ACC112 (cell line): Measurements from ENCODE around the gene SMAD3.

Experiments
- H2AFZ ChIP-seq: fragments of 200-600 bp; sonication (generic); one replicate; pipeline ENCODE4 v1.6.0; 2017; ENCODE audit warnings: antibody characterized with exemption, low read length; ENCODE audit not compliant: unreplicated experiment
- H3K27ac ChIP-seq: fragments of 200-600 bp; sonication (generic); 2 replicates; pipeline ENCODE4 v1.5.1; 2014; ENCODE audit warnings: low read depth, mild to moderate bottlenecking, antibody characterized with exemption, low read length, moderate library complexity
- H3K27me3 ChIP-seq: fragments of 200-600 bp; sonication (generic); 2 replicates; pipeline ENCODE4 v1.6.1; 2014; ENCODE audit warnings: mild to moderate bottlenecking, antibody characterized with exemption, low read length, moderate library complexity, mixed read lengths; ENCODE audit not compliant: insufficient read depth
- H3K36me3 ChIP-seq: fragments of 200-600 bp; sonication (generic); 2 replicates; pipeline ENCODE4 v1.6.1; 2016; ENCODE audit warnings: mild to moderate bottlenecking, antibody characterized with exemption, low read length, moderate library complexity, mixed read lengths; ENCODE audit not compliant: insufficient read depth
- H3K4me1 ChIP-seq: fragments of 200-600 bp; sonication (generic); one replicate; pipeline ENCODE4 v1.6.1; 2016; ENCODE audit warnings: low read length, mixed read lengths; ENCODE audit not compliant: insufficient read depth, unreplicated experiment, control insufficient read depth
- H3K4me3 ChIP-seq: fragments of 200-600 bp; sonication (generic); 2 replicates; pipeline ENCODE4 v1.5.1; 2014; ENCODE audit warnings: mild to moderate bottlenecking, low read depth, low read length
- H3K79me2 ChIP-seq: fragments of 200-600 bp; sonication (generic); one replicate; pipeline ENCODE4 v1.6.0; 2016; ENCODE audit warnings: low read length; ENCODE audit not compliant: control insufficient read depth, unreplicated experiment, insufficient read depth

Gene SMAD3

DNA sequence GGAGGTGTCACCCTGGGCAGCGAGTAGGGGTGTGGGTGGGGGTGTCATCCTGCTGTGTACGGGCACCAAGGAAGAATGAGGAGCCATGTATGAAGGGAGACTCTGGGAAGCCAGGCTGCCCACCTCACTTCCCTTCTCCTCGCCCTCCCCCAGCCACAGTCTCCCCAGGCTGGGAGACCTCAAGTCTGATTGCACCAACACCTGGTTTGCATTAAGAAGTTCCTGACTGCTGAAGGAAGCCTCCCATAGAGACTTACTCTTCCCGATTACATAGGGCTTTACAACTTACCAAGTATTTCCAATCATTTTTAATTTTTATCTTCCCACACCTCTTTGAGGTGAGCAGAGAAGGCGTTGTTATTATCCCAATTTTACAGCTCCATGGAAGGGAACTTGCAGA is 29.5 kb upstream of the SMAD3 start:
- peaks cover 9% of the 10 kb centered on the region for H3K4me1 ChIP-seq
- H3K79me2 ChIP-seq, result no peaks in the 10 kb centered on the region
- no peaks in the 10 kb centered on the region for H3K36me3 ChIP-seq
- H3K4me3 ChIP-seq, result no peak overlapping the region
- no peak overlapping the region for H2AFZ ChIP-seq
- H3K27me3 ChIP-seq, result 0 out of 2 replicates have a peak, but pooled peaks cover 9% of the 10 kb centered on the region
- no peak overlapping the region for H3K27ac ChIP-seq

- Histone ChIP-seq H3K79me2 (no peaks in the 10 kb centered on the region), H3K27ac (no peak overlapping the region), H3K4me1 (peaks cover 11% of the 10 kb centered on the region), H3K36me3 (no peaks in the 10 kb centered on the region), H2AFZ (no peak overlapping the region), H3K27me3 (0 out of 2 replicates have a peak, but pooled peaks cover 9% of the 10 kb centered on the region), H3K4me3 (no peak overlapping the region)
Measured at GRCh38 chr15:67036775-67037555, 28.4 kb upstream of the SMAD3 start.

DNA sequence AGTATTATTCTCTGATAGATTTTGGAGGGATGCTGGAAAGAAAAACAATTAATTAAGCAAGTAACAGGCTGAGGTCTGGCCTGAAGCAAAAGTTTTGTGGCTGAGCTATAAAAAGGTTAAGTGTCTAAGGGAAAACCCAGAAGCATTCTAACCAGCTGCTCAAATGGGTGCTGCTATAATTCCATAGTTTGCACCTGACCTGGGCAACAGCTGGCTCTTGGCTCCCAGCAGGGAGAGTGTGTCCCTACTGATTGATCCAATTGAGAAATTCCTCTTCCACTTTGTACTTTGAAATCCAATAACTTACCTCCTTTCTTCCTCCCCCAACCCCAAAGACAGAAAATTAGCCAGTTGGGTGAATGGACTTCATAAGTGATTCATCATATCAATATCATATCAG is 27.7 kb upstream of the SMAD3 start:
- no peak overlapping the region for H3K27ac ChIP-seq
- H3K36me3 ChIP-seq, result no peaks in the 10 kb centered on the region
- H3K27me3 ChIP-seq, result 0 out of 2 replicates have a peak, but pooled peaks cover 8% of the 10 kb centered on the region
- H2AFZ ChIP-seq, result no peak overlapping the region
- H3K4me3 ChIP-seq, result no peak overlapping the region
- peaks cover 18% of the 10 kb centered on the region for H3K4me1 ChIP-seq
- H3K79me2 ChIP-seq, result no peaks in the 10 kb centered on the region

GRCh38 chr15:67038736-67039135 is 26.7 kb upstream of the SMAD3 start:
- H3K36me3 ChIP-seq, result no peaks in the 10 kb centered on the region
- H2AFZ ChIP-seq, result no peak overlapping the region
- no peaks in the 10 kb centered on the region for H3K27me3 ChIP-seq
- H3K79me2 ChIP-seq, result no peaks in the 10 kb centered on the region
- H3K4me3 ChIP-seq, result no peak overlapping the region
- no peak overlapping the region for H3K27ac ChIP-seq
- H3K4me1 ChIP-seq, result peaks cover 27% of the 10 kb centered on the region

- Histone ChIP-seq H3K4me3 (no peak overlapping the region), H3K4me1 (peaks cover 34% of the 10 kb centered on the region), H3K27me3 (no peaks in the 10 kb centered on the region), H3K27ac (no peak overlapping the region), H2AFZ (no peak overlapping the region), H3K79me2 (no peaks in the 10 kb centered on the region), H3K36me3 (no peaks in the 10 kb centered on the region)
Measured at GRCh38 chr15:67039384-67040075, 25.9 kb upstream of the SMAD3 start.

GRCh38 chr15:67040277-67040676 is 25.1 kb upstream of the SMAD3 start:
- Histone ChIP-seq H3K36me3 (no peaks in the 10 kb centered on the region), H3K27ac (no peak overlapping the region), H3K4me1 (peaks cover 36% of the 10 kb centered on the region), H3K4me3 (no peak overlapping the region), H2AFZ (no peak overlapping the region), H3K79me2 (no peaks in the 10 kb centered on the region), H3K27me3 (no peaks in the 10 kb centered on the region)

GRCh38 chr15:67042551-67043142 is 22.8 kb upstream of the SMAD3 start:
- H2AFZ ChIP-seq, result no peak overlapping the region
- no peak overlapping the region for H3K4me3 ChIP-seq
- H3K4me1 ChIP-seq, result peaks cover 41% of the 10 kb centered on the region
- no peaks in the 10 kb centered on the region for H3K79me2 ChIP-seq
- H3K27ac ChIP-seq, result no peak overlapping the region; the same call in 1 of the 2 replicates
- no peaks in the 10 kb centered on the region for H3K36me3 ChIP-seq
- no peaks in the 10 kb centered on the region for H3K27me3 ChIP-seq

- Histone ChIP-seq H3K4me3 (no peak overlapping the region), H3K4me1 (peaks cover 53% of the 10 kb centered on the region), H3K27ac (no peak overlapping the region; the same call in 1 of the 2 replicates), H3K27me3 (no peaks in the 10 kb centered on the region), H2AFZ (no peak overlapping the region), H3K36me3 (no peaks in the 10 kb centered on the region), H3K79me2 (no peaks in the 10 kb centered on the region)
Measured at GRCh38 chr15:67043939-67044771, 21.2 kb upstream of the SMAD3 start.

DNA sequence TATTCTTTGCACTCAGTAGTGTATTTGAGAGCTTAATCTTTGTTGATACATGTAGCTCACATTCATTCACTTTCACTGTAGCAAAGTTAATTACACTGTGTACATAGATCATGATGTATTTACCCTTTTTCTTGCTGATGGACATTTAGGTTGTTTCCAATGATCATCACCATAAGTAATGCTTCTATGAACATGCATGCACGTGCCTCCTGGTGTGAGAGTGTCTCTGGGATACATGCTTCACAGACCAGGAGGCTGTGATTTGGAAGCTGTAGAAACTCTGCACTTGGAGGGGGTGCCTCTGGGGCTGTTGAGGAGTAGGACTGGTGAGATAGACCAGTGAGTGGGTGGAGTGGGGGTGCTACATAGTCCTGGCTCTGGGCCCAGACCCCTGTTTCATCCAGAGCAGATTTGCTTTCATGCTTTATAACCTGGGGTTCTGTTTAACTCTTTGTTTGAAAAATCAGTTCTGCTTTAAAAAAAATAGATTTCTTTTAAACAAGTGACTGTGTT is 18.2 kb upstream of the SMAD3 start:
- Histone ChIP-seq H3K27ac (no peak overlapping the region), H3K4me3 (no peak overlapping the region), H3K79me2 (no peaks in the 10 kb centered on the region), H3K4me1 (peaks cover 68% of the 10 kb centered on the region), H3K36me3 (no peaks in the 10 kb centered on the region), H2AFZ (no peak overlapping the region), H3K27me3 (no peaks in the 10 kb centered on the region)
